Measurements from ENCODE around the gene CCDC188. TPM values are rescaled to one million over a fixed set of nuclear protein-coding genes. Genes with fewer than 3 reads are reported as not detected.

The CCDC188 gene
- total and polyA plus RNA-seq, 4 donors = not detected

- no peak for DNase-seq (ENCODE audit: low spot score)
- Histone ChIP-seq H3K36me3 (ENCODE audit: control insufficient read depth in 4 of 4, insufficient read depth in 3 of 4, low read depth in 1 of 4, low read length in 3 of 4) (peaks cover 0 to 10% (median 0%) of the 10 kb centered on the region in 4 donors), H3K27me3 (ENCODE audit: control insufficient read depth in 4 of 4, insufficient read depth in 4 of 4, low read length in 3 of 4) (no peaks in the 10 kb centered on the region), H3K4me3 (ENCODE audit: low read depth in 1 of 3, low read length in 3 of 3) (no peak overlapping the region), H3K9ac (ENCODE audit: low read depth in 1 of 2, low read length in 2 of 2) (no peak overlapping the region), H3K4me1 (ENCODE audit: control insufficient read depth in 4 of 4, insufficient read depth in 4 of 4, low read length in 3 of 4) (peaks cover 10 to 28% (median 20%) of the 10 kb centered on the region in 4 donors), H3K9me3 (ENCODE audit: control insufficient read depth in 4 of 4, low read length in 3 of 4) (no peaks in the 10 kb centered on the region), H3K27ac (ENCODE audit: low read depth in 1 of 2, low read length in 2 of 2) (no peak overlapping the region)
- WGBS = 93% methylated on average over 13 of the region's 13 CpGs
- TF ChIP-seq JUND (IDR thresholded peaks at IDR 0.05) = no peak
- TF ChIP-seq EGR1 (IDR thresholded peaks at IDR 0.05; ENCODE audit: low read depth in 2 of 2) = no peak
- no peak for TF ChIP-seq FOXA1 (IDR thresholded peaks at IDR 0.05)
- no peak for TF ChIP-seq ATF3 (IDR thresholded peaks at IDR 0.05)
- no peak for TF ChIP-seq RAD21 (IDR thresholded peaks at IDR 0.05)
- TF ChIP-seq FOXA2 (IDR thresholded peaks at IDR 0.05) = no peak
- no peak for TF ChIP-seq MAX (IDR thresholded peaks at IDR 0.05)
- no peak for TF ChIP-seq TAF1 (conservative IDR thresholded peaks at IDR 0.05)
- TF ChIP-seq, protein P1, sequence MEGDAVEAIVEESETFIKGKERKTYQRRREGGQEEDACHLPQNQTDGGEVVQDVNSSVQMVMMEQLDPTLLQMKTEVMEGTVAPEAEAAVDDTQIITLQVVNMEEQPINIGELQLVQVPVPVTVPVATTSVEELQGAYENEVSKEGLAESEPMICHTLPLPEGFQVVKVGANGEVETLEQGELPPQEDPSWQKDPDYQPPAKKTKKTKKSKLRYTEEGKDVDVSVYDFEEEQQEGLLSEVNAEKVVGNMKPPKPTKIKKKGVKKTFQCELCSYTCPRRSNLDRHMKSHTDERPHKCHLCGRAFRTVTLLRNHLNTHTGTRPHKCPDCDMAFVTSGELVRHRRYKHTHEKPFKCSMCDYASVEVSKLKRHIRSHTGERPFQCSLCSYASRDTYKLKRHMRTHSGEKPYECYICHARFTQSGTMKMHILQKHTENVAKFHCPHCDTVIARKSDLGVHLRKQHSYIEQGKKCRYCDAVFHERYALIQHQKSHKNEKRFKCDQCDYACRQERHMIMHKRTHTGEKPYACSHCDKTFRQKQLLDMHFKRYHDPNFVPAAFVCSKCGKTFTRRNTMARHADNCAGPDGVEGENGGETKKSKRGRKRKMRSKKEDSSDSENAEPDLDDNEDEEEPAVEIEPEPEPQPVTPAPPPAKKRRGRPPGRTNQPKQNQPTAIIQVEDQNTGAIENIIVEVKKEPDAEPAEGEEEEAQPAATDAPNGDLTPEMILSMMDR (IDR thresholded peaks at IDR 0.05; ENCODE audit: low read depth, low read length, missing input control) = no peak
- no peak for TF ChIP-seq GABPA (IDR thresholded peaks at IDR 0.05 in 1 of 2, conservative IDR thresholded peaks at IDR 0.05 in 1 of 2)
- no peak for TF ChIP-seq HNF4G (IDR thresholded peaks at IDR 0.05)
- no peak for TF ChIP-seq SP1 (IDR thresholded peaks at IDR 0.05)
- no peak for TF ChIP-seq YY1 (IDR thresholded peaks at IDR 0.05)
- no peak for TF ChIP-seq RXRA (IDR thresholded peaks at IDR 0.05)
- no peak for TF ChIP-seq ZBTB33 (IDR thresholded peaks at IDR 0.05)
- TF ChIP-seq, protein P2, sequence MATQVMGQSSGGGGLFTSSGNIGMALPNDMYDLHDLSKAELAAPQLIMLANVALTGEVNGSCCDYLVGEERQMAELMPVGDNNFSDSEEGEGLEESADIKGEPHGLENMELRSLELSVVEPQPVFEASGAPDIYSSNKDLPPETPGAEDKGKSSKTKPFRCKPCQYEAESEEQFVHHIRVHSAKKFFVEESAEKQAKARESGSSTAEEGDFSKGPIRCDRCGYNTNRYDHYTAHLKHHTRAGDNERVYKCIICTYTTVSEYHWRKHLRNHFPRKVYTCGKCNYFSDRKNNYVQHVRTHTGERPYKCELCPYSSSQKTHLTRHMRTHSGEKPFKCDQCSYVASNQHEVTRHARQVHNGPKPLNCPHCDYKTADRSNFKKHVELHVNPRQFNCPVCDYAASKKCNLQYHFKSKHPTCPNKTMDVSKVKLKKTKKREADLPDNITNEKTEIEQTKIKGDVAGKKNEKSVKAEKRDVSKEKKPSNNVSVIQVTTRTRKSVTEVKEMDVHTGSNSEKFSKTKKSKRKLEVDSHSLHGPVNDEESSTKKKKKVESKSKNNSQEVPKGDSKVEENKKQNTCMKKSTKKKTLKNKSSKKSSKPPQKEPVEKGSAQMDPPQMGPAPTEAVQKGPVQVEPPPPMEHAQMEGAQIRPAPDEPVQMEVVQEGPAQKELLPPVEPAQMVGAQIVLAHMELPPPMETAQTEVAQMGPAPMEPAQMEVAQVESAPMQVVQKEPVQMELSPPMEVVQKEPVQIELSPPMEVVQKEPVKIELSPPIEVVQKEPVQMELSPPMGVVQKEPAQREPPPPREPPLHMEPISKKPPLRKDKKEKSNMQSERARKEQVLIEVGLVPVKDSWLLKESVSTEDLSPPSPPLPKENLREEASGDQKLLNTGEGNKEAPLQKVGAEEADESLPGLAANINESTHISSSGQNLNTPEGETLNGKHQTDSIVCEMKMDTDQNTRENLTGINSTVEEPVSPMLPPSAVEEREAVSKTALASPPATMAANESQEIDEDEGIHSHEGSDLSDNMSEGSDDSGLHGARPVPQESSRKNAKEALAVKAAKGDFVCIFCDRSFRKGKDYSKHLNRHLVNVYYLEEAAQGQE (IDR thresholded peaks at IDR 0.05) = no peak
- TF ChIP-seq HNF4A (conservative IDR thresholded peaks at IDR 0.05) = no peak
Observed at GRCh38 chr22:20137113-20137512, 13.7 kb downstream of the CCDC188 start.

DNA sequence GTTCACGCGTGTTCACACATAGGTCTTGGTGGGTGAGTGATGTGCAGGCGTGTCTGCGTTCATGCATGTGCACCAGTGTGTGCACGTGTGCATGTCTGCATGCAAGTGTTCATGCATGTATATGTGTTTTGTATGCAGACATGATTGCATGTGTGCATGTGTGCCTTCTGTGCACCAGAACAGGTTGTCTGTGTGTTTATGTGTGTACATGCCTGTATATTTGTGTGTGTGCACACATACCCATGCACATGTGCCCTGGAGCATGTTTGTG, 14.3 kb downstream of the CCDC188 start:
- Histone ChIP-seq H3K9ac (ENCODE audit: low read depth in 1 of 2, low read length in 2 of 2) (no peak overlapping the region), H3K4me1 (ENCODE audit: control insufficient read depth in 4 of 4, insufficient read depth in 4 of 4, low read length in 3 of 4) (peaks cover 10 to 28% (median 20%) of the 10 kb centered on the region in 4 donors), H3K9me3 (ENCODE audit: control insufficient read depth in 4 of 4, low read length in 3 of 4) (no peaks in the 10 kb centered on the region), H3K4me3 (ENCODE audit: low read depth in 1 of 3, low read length in 3 of 3) (no peak overlapping the region), H3K27ac (ENCODE audit: low read depth in 1 of 2, low read length in 2 of 2) (no peak overlapping the region), H3K36me3 (ENCODE audit: control insufficient read depth in 4 of 4, insufficient read depth in 3 of 4, low read depth in 1 of 4, low read length in 3 of 4) (peaks cover 0 to 10% (median 0%) of the 10 kb centered on the region in 4 donors), H3K27me3 (ENCODE audit: control insufficient read depth in 4 of 4, insufficient read depth in 4 of 4, low read length in 3 of 4) (no peaks in the 10 kb centered on the region)
- TF ChIP-seq HNF4G (IDR thresholded peaks at IDR 0.05) (no peak), ATF3 (IDR thresholded peaks at IDR 0.05) (no peak), ZBTB33 (IDR thresholded peaks at IDR 0.05) (no peak)
- 97% methylated on average over 5 of the region's 5 CpGs for WGBS
- DNase-seq (ENCODE audit: low spot score) = no peak

Measured in liver (tissue), 9 donors.